Skeletal muscle tissue (tissue), 4 donors: ENCODE data around the gene RARA. TPM values are rescaled to one million over a fixed set of nuclear protein-coding genes. Genes with fewer than 3 reads are reported as not detected.
"Not testable (repeated sequence)": the region's sequence is repeated elsewhere in the genome, so short reads cannot be mapped to it uniquely, and the experiment has no call there.

Source experiments
- H3K27ac ChIP-seq: one replicate; pipeline ENCODE4 v1.7.0; 2013; ENCODE audit warnings: mild to moderate bottlenecking, low read depth, low read length, inconsistent platforms
- H3K27me3 ChIP-seq, 3 donors: one replicate each; pipeline ENCODE4 v1.7.0; 2013; ENCODE audit warnings: low read length in 3 of 3; ENCODE audit not compliant: control insufficient read depth in 3 of 3, insufficient read depth in 3 of 3
- H3K36me3 ChIP-seq, 3 donors: one replicate each; pipeline ENCODE4 v1.7.0; 2013; ENCODE audit warnings: low read length in 3 of 3; ENCODE audit not compliant: control insufficient read depth in 3 of 3, insufficient read depth in 3 of 3
- H3K4me1 ChIP-seq, 3 donors: one replicate each; pipeline ENCODE4 v1.7.0; 2013; ENCODE audit warnings: low read length in 3 of 3, mild to moderate bottlenecking in 3 of 3; ENCODE audit not compliant: control insufficient read depth in 3 of 3, insufficient read depth in 3 of 3
- H3K4me3 ChIP-seq, 3 donors: one replicate each; pipeline ENCODE4 v1.7.0; 2013; ENCODE audit warnings: low read length in 3 of 3
- H3K9ac ChIP-seq, 3 donors: one replicate each; pipeline ENCODE4 v1.7.0; 2013; ENCODE audit warnings: low read length in 3 of 3, mild to moderate bottlenecking in 3 of 3, moderate library complexity in 2 of 3, low read depth in 1 of 3
- H3K9me3 ChIP-seq, 3 donors: one replicate each; pipeline ENCODE4 v1.7.0; 2013; ENCODE audit warnings: low read length in 3 of 3; ENCODE audit not compliant: control insufficient read depth in 3 of 3
- total RNA-seq: library from RNA; depleted of rRNA; stranded (reverse); fragments of >200 nt; gene quantifications from one replicate; pipeline ENCODE4 v1.2.3, GENCODE V29; 2014
- donor health status: Osteomylitis.

RARA gene
- total RNA-seq, 1 donor from 2014 or later = 17.2 TPM

GRCh38 chr17:40295488-40296436 lies 13.2 kb upstream of the RARA start:
- no peak overlapping the region for H3K4me3 ChIP-seq
- H3K4me1 ChIP-seq = peaks cover 10 to 14% (median 11%) of the 10 kb centered on the region in 3 donors
- H3K27ac ChIP-seq = peak overlapping the region; percentile 58
- H3K9me3 ChIP-seq = no peaks in the 10 kb centered on the region
- H3K9ac ChIP-seq = no peak overlapping the region
- H3K36me3 ChIP-seq = no peaks in the 10 kb centered on the region
- H3K27me3 ChIP-seq = no peaks in the 10 kb centered on the region

- no peak overlapping the region for H3K9ac ChIP-seq
- H3K36me3 ChIP-seq = no peaks in the 10 kb centered on the region
- H3K4me1 ChIP-seq = peaks cover 4 to 14% (median 11%) of the 10 kb centered on the region in 3 donors
- H3K27me3 ChIP-seq = no peaks in the 10 kb centered on the region
- H3K9me3 ChIP-seq = no peaks in the 10 kb centered on the region
- no peak overlapping the region for H3K27ac ChIP-seq
- H3K4me3 ChIP-seq = no peak overlapping the region
Measured at GRCh38 chr17:40297511-40297910, 11.5 kb upstream of the RARA start.

- H3K4me1 ChIP-seq = peaks cover 16 to 25% (median 20%) of the 10 kb centered on the region in 3 donors
- H3K9ac ChIP-seq = no peak overlapping the region
- no peaks in the 10 kb centered on the region for H3K9me3 ChIP-seq
- H3K27ac ChIP-seq = no peak overlapping the region
- H3K4me3 ChIP-seq = no peak overlapping the region
- H3K27me3 ChIP-seq = no peaks in the 10 kb centered on the region
- no peaks in the 10 kb centered on the region for H3K36me3 ChIP-seq
Measured at GRCh38 chr17:40298726-40299125, 10.3 kb upstream of the RARA start.

- H3K4me1 ChIP-seq = peaks cover 21 to 30% (median 26%) of the 10 kb centered on the region in 3 donors
- H3K4me3 ChIP-seq, H3K36me3 ChIP-seq, H3K9ac ChIP-seq, H3K27me3 ChIP-seq, H3K9me3 ChIP-seq, H3K27ac ChIP-seq: not testable (repeated sequence)
Measured at GRCh38 chr17:40299159-40299757, 9.7 kb upstream of the RARA start.

- no peak overlapping the region for H3K27ac ChIP-seq
- peaks cover 28 to 33% (median 29%) of the 10 kb centered on the region in 3 donors for H3K4me1 ChIP-seq
- H3K27me3 ChIP-seq = no peaks in the 10 kb centered on the region
Measured at GRCh38 chr17:40301315-40301714, 7.7 kb upstream of the RARA start.

GRCh38 chr17:40303009-40303657 lies 5.8 kb upstream of the RARA start:
- Histone ChIP-seq H3K4me1 (peaks cover 42 to 44% (median 44%) of the 10 kb centered on the region in 3 donors), H3K4me3 (peak overlapping the region in 1 of 3 donors; percentile 0), H3K36me3 (no peaks in the 10 kb centered on the region), H3K9me3 (no peaks in the 10 kb centered on the region), H3K27ac (peak overlapping the region; percentile 72), H3K9ac (peak overlapping the region in 2 of 3 donors; percentile 26 to 51), H3K27me3 (no peaks in the 10 kb centered on the region)

More at GRCh38 chr17:40301315-40301714, 7.7 kb upstream of the RARA start:
- no peak overlapping the region for H3K4me3 ChIP-seq
- H3K9me3 ChIP-seq = no peaks in the 10 kb centered on the region
- H3K36me3 ChIP-seq = no peaks in the 10 kb centered on the region
- H3K9ac ChIP-seq = no peak overlapping the region

GRCh38 chr17:40303708-40304551 lies 5.0 kb upstream of the RARA start:
- Histone ChIP-seq H3K27me3 (no peaks in the 10 kb centered on the region), H3K36me3 (no peaks in the 10 kb centered on the region), H3K4me3 (peak overlapping the region in 2 of 3 donors; percentile 0 to 11), H3K9me3 (no peaks in the 10 kb centered on the region), H3K9ac (peak overlapping the region; percentile 26 to 51 (median 28)), H3K27ac (peak overlapping the region; percentile 72), H3K4me1 (peaks cover 46 to 52% (median 47%) of the 10 kb centered on the region in 3 donors)

- not testable (repeated sequence) for H3K4me3 ChIP-seq, H3K36me3 ChIP-seq, H3K27me3 ChIP-seq, H3K9me3 ChIP-seq
- Histone ChIP-seq H3K4me1 (peaks cover 48 to 58% (median 52%) of the 10 kb centered on the region in 3 donors), H3K9ac (peak overlapping the region in 2 of 3 donors; percentile 25 to 28), H3K27ac (peak overlapping the region; percentile 72)
Measured at GRCh38 chr17:40304552-40304863, 4.5 kb upstream of the RARA start.

GRCh38 chr17:40304866-40305265 lies 4.1 kb upstream of the RARA start:
- peak overlapping the region; percentile 72 for H3K27ac ChIP-seq
- not testable (repeated sequence) for H3K9ac ChIP-seq
- peaks cover 50 to 61% (median 56%) of the 10 kb centered on the region in 3 donors for H3K4me1 ChIP-seq

More at GRCh38 chr17:40304866-40305265, 4.1 kb upstream of the RARA start:
- H3K36me3 ChIP-seq, H3K9me3 ChIP-seq, H3K27me3 ChIP-seq, H3K4me3 ChIP-seq: not testable (repeated sequence)
